SW480 (cell line): ENCODE measurements around the gene STXBP6.
"Not testable (repeated sequence)": the region's sequence is repeated elsewhere in the genome, so short reads cannot be mapped to it uniquely, and the experiment has no call there.

Experiments used
- DNase-seq: peaks from one replicate; pipeline ENCODE4 v3.0.0-alpha.2; 2016; ENCODE audit warnings: low spot score

The STXBP6 gene

DNA sequence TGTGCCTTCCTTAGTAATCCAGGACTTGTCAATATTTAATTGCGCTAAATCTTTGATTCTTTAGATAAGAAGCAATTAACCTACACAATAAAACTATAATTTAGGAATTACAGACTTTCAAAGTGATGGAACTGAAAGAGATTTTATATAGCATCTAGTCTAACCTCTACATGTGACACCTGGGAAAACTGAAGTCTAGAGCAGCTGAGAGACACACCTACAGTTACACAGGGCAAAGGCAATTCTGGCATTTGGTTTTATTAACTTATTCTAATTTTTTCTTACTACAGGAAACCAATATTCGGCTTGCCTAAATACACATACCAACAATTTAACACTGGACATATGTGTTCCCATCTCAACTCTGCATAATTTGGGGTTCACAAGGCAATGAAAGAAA lies 196.5 kb downstream of the STXBP6 start:
- no peak for DNase-seq

DNA sequence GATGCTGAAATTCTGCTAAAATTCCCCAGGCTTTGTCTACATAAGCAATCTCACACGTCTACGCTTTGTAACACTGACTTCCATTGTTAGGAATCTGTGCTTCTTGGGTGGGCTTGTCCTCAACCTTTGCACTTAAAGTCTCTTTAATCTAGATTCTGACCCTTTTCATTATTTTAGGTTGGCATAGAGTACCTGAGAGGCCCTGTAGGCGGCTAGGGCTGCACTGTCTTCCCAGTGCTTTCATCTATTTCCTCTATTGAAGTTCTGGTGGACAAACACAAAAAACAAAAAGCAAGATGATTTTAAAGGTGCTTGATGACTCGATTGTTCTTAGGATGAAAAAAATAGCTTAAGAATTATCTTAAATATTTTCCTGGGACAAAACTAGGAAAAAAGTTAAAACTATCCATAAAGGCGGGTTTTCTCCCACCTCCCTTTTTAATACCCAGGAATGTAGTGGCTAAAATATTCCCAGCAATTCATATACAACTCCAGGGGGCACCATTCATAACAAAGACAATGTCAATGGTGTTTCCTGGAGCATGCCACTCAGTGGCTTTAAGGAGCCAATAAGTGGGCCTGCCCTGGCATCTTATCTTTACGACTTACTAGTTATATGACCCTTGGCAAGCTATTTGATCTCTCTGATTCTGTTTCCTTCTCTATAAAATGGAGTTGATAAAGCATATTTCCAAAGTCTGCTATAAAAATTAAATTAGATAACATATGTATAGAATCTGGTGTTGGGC lies 197.5 kb downstream of the STXBP6 start:
- DNase-seq, result no peak

DNA sequence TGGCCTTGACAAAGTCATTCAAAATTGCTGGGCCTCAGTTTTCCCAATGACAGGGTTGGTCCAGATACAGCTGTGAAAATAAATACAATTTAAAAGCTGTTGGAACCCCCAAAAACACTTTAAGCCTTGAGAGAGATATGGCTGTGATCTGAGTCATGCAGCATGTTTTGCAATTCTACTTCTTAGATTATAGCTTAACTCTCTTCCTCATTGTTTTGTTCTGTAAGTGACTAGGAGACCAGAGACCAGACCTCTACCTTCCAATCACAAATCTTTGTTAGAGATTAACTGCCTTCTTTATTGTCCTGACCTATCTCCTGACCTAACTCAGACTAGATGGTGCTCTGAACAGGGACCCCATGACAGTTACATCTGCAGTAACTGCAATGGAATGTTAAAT lies 198.1 kb downstream of the STXBP6 start:
- DNase-seq, result no peak

DNA sequence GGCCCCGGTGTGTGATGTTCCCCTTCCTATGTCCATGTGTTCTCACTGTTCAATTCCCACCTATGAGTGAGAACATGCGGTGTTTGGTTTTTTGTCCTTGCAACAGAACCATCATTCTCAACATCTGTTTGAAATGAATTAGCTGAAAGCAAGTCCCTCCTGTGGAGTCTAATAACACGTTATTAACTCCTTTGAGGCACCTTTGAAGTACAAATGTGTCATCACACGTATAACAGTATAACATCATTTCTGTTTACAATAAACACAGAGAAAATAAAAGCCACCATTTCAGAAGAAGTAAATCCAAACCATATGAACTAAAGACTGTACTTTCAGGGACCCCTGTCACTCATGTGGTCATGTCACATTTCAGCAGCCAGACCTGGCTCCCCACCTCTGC lies 198.5 kb downstream of the STXBP6 start:
- DNase-seq, result no peak

DNA sequence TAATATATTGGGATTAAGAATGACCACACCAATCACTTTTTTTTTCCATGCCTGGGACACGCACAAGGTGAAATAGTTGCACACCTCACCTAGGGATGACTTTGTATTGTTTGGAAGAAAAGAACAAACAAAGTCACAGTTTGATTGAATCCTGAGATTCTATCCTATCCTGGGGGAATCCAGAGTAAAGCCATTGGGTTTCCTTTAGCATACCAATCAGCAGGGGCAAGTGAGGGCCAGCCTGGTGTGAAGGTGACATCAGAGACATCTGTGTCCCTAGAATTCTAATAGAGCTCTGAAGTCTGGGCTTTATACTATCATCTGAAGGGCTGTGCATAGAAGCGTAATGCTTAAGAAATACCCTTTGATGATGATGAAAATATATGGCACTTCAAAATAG lies 199.9 kb downstream of the STXBP6 start:
- no peak for DNase-seq

DNA sequence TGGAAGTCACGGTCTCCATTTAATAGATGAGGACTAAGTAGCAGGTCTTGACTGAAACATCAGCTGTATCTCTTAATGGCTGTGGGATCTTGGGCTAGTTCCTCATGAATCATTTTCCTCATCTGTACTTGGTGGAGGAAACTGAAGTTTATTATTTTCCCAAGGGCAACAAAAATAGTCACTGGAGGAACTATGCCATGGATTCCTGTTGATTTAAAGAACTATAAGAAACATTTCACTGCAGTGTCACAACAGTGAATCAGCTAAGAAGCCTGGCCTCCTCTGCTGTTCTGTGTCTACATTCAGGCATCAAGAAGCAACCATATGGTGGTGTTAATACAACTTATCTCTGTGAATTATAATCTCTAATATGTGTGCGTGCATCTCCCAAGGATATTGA lies 200.5 kb downstream of the STXBP6 start:
- DNase-seq, result no peak

DNA sequence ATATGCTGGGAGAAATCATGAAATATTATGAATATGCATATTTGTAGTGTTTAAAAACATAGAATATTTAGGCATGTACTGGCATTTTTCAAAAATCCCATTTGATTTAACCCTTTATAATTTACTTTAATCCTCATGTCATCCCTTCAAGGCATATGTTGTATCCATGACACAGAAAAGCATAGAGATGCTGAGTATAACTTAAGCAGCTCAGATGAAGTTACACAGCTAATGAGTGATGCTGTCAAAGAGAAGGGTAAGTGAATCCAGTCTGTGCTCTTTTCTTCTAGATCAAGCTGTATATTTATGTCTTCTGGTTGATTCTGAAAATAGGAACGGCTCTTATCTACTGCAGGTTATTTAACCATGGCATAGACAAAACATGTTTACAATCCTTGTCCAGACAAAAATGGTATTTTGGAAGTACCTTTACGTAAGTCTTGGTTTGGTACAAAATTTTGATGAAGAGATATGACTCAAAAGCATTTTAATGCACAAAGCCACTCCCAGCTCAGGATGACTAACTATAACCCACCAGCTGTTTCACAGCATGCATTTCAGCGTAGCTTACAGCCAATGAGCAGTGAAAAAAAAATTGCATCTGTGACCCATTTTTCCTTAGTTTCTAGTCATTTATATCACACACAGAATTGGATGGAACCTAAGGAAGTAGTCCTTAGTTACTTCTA lies 201.7 kb downstream of the STXBP6 start:
- no peak for DNase-seq

DNA sequence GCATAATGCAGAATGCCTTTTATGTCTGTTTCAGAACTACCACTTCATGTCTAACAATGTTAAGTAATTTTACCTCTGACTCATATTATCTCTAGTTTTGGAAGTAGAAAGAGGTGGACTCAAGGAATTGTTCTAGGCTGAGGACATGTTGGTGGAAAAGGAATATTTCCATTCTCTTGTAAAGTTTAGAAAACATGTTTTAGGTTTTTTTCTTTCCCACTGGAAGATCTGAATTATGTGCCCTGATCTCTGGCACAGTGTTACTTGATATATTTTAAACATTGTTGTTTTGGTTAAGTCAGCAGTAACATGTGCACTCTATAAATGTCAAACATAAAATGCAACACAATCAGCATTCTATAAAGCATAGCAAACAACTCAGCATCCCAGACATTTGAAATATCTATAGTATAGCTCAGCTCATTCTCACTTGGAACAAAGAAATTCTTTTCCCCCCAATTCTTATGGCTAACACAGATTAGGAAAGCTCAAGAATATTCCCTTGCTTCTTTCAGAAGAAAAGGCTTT lies 202.3 kb downstream of the STXBP6 start:
- no peak for DNase-seq

DNA sequence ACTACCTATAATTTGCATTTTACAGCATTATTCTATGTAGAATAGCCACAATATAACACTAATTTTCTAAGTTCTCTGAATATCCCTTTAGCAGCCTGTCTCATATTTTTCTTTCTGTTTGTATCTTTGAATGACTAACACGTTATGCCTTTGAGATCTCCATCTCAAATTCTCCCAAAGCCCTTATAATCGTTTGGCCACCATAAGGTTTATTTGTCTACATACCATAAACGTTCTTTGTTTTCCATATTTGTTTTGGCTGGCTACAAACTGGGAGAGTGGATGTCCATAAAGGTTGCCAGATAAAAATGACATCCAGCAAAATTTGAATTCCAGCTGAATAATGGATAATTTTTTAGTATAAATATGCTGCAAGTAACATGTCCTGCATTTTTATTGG lies 203.7 kb downstream of the STXBP6 start:
- no peak for DNase-seq

DNA sequence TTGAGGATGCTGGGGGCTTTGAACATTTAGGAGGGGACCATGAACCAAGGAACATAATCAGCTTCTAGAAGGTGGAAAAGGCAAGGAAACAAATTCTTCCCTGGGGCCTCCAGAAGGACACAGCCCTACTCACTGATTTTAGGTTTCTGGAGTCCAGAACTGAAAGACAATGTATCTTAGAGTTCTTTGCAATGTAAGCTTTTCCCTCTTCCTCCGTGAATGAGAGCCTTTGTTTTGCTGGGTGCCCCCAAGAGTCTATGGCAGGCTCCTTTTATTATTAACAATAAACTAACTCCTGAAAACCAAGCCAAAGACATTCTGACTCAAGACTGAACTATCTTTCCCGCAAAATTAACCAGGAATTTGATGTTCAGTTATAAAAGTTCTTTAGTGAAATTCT lies 204.1 kb downstream of the STXBP6 start:
- DNase-seq, result no peak

DNA sequence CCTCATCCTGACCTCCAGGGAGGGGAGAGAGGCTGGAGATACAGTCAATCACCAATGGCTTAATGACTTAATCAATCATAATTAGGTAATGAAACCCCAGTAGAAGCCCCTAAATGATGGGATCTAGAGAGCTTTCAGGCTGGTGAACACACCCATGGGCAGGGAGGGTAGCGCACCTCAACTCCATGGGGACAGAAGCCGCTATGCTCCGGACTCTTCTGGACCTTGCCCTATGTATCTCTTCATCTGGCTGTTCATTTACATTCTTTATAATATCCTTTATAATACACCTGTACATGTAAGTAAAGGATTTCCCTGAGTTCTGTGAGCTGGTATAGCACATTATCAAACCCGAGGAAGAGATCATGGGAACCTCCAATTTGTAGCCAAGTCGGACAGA lies 205.9 kb downstream of the STXBP6 start:
- DNase-seq, result no peak

DNA sequence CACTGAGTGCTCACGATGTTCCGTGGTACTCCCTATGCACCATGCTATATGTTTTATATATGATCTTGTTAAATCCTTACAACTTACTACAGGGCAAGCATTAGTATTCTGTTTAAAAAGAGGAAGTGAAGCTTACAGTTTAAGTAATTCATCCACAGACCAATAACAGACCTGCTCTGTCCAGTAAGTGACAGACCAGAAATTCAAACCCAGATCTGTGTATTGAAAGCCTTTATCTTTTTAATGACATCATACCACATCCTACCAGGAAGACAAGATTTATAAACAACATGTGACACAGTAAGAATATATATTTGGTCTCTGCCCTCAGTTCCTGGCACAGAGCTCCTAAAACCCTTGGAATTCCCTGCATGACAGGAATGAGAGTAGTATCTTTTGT lies 206.5 kb downstream of the STXBP6 start:
- DNase-seq, result no peak

DNA sequence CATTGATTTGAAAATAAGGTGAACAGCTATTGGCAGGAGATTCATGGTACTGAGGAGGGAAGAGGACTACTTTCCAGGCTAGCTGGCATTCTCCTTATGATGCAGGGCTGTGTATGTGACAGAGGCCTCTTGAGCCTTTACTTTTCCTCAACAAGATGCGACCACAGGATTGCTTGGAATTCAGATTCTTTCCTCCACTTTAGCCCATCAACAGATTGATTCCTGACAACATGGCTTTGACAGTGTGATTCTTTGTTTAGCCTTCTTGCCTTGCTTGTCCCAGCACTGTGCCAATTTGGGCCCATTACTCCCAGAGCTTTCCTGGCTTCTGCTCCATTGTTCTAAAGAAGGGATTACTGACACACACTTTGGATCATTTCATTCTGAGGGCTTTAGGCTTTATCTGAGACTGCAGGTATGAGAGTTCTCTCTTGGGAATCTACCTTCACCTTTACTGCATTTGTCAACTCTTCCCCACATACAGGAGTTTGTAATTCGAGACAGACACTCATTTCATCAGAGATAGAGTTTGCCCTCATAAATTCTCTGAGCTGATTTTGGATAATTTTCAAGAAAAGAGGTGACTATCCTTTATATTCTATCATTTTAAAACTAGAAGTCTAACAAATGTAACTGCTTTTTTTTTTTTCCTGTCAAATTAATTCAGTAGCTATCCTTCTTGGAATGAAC lies 209.6 kb downstream of the STXBP6 start:
- DNase-seq, result no peak

DNA sequence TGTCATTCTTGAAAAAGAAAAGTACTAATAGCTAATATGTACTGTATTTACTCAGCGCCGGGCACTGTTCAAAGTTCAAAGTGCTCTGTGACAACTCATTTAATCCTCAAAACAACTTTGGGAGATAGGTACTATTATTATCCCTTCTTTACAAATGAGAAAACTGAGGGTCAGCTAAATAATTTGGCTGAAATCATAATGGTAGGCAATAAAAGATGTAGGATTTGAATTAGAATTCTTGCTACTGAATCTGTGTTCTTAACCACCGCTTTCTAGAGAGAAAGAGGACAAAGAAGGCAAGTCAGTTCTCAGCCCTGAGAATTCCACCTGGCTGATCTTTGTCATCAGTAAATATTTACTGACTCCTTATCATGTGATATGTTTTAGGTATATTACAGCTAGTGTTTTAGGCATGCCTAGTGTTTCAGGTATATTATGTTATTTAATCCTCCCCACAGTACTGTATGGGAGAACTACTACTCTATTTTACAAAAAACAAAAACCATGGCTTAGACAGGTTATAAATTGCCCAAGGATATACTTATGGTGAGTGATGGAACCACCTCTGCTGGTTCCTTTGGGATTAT lies 210.2 kb downstream of the STXBP6 start:
- DNase-seq, result no peak

DNA sequence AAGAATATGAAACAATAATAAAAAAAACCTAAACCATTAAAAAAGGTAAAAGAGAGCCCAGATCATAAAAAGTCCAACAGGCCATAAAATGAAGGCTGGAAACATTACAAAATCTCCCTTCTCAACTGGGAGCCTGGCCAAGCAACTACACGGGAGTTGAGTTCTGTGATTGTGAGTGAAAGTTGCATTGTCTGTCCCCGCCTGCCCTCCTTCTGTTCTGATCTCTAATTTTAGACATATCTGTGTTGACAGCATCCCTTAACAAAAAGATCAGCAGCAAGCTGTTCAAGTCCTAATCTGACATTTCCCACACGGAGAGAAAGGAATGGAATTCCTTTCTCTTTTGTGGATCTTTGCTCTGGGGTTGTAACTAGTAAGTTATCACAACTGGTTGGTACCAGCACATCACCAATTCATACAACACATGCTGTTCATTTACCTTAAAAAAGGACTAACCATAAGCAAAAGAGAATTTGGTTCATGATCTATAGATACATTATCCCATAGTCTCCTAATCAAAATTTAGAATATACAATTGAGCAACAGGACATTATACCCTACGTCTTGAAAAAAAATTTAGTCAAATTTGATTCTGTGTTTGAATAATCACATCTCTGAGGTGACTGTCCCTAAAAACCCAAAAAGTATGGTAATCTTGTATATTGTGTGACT lies 210.9 kb downstream of the STXBP6 start:
- no peak for DNase-seq

DNA sequence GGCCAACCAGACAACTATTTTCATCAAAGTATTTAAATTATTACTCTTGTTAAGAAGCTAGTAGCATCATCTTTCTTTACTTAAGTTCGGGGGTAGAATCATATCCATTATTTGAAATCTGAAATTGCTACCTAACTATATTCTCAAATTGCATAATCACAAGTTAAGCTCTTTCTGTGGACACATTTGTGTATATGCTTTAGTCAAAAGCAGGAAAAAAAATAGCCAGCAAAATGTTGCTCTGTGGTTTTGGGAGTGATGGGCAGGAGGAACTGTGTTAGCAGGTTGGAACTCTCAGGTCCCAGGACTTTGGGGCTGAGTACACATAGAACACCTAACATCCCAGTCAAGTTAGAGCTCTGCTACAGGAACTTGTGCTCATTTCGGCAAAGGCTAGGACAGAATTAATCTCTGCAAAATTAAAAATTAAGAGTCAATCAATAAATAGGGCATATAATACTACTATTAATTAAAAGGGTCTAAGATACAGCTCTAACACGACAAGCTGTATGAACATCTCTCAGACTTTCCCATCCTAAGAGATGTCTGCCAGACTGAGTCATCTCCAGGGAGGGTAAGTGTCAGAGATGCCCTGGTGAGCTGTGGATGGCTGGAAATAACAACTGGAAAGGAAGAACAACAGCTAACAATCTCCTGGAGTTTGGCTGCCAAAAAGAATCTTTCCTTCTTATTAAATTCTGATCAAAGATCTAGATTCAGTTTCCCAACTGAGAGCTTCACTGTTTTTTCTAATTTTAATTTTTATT lies 212.5 kb downstream of the STXBP6 start:
- DNase-seq, result no peak

DNA sequence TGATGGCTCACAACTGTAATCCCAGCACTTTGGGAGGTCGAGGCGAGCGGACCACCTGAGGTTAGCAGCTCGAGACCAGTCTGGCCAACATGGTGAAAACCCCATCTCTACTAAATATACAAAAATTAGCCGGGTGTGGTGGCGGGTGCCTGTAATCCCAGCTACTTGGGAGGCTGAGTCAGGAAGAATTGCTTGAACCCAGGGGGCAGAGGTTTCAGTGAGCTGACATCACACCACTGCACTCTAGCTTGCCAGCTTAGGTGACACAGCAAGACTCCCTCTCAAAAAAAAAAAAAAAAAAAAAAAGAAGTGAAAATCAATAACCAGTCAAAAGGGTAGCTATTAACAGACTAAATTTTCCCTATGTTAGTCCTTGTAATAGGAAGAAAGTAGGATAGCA lies 213.6 kb downstream of the STXBP6 start:
- DNase-seq, result not testable (repeated sequence)

DNA sequence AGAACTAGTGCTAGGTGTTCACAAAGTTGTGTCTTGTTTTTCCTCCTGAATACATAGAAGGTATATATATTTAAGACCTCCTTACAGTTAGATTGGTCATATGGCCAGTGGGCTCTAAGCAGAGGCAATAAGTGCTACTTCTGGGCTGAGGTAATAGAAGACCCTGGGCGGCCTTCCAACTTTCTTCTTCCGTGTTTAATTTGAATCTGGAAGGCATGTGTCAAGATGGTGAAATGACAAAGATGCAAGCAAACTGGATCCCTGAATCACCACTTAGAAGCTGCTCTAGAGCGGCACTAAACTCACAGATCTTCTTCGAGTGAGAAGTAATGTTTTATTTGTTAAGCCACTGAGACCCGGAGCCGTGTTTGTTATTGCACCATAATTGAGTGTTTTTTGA lies 215.0 kb downstream of the STXBP6 start:
- DNase-seq, result no peak

DNA sequence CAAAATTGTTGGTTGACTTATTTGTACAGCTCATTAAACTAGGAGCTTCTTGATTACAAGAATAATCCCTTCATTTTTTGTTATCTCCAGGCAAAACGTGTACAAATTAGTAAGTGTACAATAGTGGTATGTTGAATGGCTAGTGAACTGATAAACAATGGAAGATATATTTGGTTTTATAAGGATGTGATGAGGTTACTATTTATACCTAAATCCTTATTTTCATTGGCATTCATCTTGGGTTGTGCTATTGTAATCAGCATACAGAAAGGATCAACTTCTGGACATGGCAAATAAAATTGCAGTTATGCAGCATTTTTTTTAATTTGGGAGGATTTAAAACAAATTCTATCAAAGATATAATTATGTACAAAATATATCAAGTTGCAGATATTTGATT lies 216.6 kb downstream of the STXBP6 start:
- DNase-seq, result no peak

DNA sequence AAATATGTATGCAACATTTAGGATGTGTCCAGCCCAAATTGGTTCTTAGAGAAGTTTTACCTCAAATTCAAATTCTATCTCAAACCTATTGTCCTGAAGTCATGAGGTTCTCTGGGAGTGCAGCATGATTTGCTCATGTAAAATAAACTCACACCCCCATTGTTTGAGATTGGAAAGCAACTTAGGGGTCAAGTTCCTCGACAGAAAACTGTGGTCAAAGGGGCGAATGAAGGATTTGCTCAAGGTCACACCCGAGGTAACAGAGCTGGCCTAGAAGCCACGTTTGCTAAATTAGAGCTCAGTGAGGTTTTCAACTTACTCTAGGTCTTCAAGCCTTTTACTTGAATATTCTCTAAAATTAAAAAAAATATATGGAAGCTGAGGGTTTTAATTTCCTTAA lies 218.3 kb downstream of the STXBP6 start:
- DNase-seq, result no peak

DNA sequence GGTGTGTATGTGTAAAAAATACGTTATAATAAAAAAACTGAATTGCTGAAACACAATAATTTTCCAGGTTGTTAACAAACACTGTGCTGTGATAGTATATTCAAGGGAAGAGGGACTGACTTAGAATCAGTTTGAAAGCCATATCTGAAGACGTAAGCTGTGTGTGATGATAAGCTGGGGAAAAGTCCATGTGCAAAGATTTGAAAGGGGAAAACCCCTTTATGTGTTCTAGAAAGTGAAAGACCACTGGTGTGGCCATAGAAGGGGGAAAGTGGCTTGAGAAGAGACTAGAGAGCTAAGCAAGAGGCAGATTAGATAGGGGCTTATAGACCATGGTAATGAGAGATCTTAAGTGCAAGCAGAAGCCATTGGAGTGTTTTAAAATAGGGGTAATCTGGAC lies 220.1 kb downstream of the STXBP6 start:
- DNase-seq, result no peak
